PC-9 (cell line): Measurements from ENCODE around the gene OBSL1.

ENCODE experiments used
- EZH2 ChIP-seq: fragments of 200-600 bp; sonication (generic); IDR thresholded peaks from 2 replicates; pipeline ENCODE4 v1.8.0; 2017; ENCODE audit warnings: antibody characterized with exemption, low read depth
- TF ChIP-seq, protein P1 (sequence below): fragments of 200-600 bp; sonication (generic); conservative IDR thresholded peaks from 2 replicates; pipeline ENCODE4 v1.6.1; 2017; ENCODE audit warnings: mixed run types, antibody characterized with exemption, mild to moderate bottlenecking, moderate library complexity

DNA sequence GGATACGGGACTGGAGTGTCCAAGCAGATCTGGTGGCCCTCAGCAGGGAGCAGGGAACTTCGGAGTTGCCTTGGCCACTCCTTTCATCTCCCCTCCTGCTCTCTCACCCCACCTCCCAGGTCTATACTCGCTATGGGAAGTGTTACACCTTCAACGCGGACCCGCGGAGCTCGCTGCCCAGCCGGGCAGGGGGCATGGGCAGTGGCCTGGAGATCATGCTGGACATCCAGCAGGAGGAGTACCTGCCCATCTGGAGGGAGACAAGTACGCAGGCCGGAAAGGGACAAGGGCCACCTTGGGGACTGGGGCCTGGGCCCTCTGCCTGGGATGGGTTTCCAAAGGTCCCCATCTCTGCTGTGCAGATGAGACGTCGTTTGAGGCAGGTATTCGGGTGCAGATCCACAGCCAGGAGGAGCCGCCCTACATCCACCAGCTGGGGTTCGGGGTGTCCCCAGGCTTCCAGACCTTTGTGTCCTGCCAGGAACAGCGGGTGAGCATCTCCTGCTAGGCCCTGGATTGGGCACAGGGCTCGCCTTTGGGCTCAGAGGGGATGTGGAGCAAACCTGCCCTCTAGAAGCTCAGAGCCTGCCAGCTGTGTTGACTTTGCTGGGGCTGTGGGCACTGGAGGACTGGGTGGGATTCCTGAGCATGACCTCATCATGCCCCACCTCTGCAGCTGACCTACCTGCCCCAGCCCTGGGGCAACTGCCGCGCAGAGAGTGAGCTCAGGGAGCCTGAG, 39.5 kb downstream of the OBSL1 start:
- TF ChIP-seq, protein P1, sequence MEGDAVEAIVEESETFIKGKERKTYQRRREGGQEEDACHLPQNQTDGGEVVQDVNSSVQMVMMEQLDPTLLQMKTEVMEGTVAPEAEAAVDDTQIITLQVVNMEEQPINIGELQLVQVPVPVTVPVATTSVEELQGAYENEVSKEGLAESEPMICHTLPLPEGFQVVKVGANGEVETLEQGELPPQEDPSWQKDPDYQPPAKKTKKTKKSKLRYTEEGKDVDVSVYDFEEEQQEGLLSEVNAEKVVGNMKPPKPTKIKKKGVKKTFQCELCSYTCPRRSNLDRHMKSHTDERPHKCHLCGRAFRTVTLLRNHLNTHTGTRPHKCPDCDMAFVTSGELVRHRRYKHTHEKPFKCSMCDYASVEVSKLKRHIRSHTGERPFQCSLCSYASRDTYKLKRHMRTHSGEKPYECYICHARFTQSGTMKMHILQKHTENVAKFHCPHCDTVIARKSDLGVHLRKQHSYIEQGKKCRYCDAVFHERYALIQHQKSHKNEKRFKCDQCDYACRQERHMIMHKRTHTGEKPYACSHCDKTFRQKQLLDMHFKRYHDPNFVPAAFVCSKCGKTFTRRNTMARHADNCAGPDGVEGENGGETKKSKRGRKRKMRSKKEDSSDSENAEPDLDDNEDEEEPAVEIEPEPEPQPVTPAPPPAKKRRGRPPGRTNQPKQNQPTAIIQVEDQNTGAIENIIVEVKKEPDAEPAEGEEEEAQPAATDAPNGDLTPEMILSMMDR: no peak
- TF ChIP-seq EZH2: no peak
